22Rv1 (cell line): Measurements from ENCODE around the gene LRRC17.

Source experiments
- ZFX ChIP-seq: fragments of 450-650 bp; IDR thresholded peaks from 2 replicates; pipeline ENCODE4 v1.6.1; 2017; ENCODE audit warnings: antibody characterized with exemption, borderline replicate concordance
- TF ChIP-seq, protein P1 (sequence below): fragments of 450-650 bp; IDR thresholded peaks from 2 replicates; pipeline ENCODE4 v1.5.1; 2017; ENCODE audit warnings: mild to moderate bottlenecking

DNA sequence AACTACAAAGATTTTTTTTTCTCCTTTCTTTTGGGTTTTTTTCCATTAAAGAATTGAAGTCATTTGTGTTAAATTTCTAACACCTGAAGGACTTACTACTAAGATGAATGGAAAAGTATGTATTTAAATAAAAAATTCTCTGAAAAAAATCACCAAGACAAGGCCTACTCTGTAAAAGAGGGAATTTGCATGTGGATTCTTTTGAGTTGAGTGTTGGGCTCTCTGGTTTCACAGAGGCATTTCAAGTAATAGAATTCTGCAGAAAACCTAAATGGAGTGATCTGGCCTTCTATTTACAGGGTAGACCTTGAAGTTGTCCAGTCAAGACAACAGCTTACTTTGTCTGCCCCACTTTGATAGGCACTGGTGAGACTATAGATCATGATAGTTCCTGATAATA is 4.1 kb downstream of the LRRC17 start:
- TF ChIP-seq, protein P1, sequence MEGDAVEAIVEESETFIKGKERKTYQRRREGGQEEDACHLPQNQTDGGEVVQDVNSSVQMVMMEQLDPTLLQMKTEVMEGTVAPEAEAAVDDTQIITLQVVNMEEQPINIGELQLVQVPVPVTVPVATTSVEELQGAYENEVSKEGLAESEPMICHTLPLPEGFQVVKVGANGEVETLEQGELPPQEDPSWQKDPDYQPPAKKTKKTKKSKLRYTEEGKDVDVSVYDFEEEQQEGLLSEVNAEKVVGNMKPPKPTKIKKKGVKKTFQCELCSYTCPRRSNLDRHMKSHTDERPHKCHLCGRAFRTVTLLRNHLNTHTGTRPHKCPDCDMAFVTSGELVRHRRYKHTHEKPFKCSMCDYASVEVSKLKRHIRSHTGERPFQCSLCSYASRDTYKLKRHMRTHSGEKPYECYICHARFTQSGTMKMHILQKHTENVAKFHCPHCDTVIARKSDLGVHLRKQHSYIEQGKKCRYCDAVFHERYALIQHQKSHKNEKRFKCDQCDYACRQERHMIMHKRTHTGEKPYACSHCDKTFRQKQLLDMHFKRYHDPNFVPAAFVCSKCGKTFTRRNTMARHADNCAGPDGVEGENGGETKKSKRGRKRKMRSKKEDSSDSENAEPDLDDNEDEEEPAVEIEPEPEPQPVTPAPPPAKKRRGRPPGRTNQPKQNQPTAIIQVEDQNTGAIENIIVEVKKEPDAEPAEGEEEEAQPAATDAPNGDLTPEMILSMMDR = no peak
- no peak for TF ChIP-seq ZFX
